DMS114 treated with DMSO at 0.1 percent for 48 hours (cell line): Measurements from ENCODE around the gene PERM1.

Experiments used
- DNase-seq: peaks from one replicate; lab custom pipeline; 2025; ENCODE audit not compliant: unreplicated experiment; lab: John Stamatoyannopoulos, UW

The PERM1 gene

DNA sequence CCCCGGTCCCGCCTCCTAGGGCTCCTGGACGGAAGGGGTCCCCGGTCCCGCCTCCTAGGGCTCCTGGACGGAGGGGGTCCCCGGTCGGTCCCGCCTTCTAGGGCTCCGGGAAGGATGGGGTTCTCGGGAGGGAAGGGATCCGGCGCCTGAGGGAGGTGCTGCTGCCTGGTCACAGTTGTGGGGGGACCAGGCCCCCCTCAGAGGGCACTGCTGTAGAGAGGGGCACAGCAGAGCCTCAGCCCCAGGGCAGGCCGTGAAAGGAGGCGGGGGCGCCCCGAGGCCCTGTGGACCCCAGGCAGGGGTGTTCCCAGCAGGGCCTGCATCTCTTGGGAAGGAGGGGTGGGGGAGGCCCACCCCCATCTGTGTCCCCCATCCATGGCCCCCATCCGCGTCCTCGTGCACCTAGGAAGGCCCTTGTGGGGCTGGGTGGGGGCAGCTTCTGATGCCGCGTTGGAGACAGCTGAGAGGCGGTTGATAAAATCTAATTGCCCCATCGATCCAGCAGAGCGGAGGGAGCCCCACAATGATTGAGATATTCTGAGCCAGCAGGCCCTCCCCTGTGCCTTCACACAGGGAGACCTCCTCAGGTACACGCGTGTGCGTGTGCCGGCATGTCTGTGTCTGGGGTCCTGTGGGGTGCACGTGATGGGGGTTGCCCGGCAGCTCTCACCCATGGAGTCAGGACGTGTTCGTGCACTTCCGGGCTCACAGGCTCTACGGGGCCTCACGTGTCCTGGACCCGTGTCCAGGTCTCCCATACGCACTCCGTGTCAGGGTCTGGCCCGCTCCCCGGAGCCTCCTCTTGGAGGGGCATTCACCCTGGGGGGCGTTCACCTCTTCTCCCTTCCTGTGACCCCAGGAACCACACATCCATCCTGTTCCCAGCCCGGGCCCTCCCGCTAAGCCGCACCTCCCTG, 45.3 kb downstream of the PERM1 start:
- no peak for DNase-seq

DNA sequence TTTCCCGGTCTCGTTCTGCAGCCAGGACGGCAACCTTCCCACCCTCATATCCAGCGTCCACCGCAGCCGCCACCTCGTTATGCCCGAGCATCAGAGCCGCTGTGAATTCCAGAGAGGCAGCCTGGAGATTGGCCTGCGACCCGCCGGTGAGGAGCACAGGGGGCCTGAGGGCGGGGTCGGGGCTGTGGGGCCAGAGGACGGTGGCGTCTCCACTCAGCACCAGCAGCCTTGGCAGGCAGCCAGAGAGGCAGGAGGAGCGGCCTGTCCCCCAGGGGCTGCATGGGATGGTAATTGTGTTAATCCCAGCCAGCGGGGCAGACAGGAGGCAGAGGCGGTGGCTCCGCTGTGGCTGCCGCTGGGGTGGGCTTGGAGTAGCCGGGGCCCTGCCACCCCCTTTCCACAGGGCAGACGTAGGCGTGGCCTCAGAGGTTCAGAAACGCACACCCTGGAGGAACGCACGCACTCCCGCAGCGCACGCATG, 46.1 kb downstream of the PERM1 start:
- DNase-seq, result no peak

DNA sequence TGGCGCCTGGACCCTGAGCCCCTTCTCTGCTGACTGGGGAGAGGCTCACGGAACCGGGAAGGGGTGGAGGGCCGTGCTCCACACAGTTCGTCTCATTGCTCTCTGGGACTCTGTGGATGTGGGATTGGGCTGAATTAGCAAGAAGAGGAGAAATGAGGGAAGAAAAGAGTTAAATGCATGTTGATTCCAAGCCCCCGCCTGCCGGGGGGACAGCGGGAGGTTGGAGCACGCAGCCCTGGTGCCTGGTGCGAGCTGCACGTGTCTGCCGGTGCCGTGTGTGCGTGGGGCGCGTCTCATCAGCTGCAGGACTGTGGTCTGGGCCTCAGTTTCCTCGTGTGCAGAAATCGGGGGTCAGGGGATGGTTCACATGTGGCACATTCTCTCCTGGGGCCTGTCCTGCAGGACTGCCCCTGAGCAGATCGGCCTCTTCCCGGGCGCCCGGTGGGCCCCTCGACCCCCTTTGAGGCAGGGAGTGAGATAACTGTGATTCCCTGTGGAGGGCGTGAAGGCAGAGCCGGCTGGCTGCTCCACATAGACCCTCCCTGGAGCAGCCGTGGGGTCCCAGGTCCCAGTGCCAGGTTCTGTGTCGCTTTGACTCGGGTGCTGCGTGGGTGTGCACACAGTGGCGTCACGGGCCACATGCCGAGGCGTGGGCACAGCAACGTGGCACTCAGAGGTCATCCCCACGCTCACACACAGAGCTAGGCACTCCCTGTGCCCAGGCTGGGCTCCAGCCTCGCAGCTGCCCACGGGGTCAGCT, 46.7 kb downstream of the PERM1 start:
- DNase-seq, result no peak

GRCh38 chr1:933603-933940, 48.3 kb downstream of the PERM1 start:
- DNase-seq, result no peak

GRCh38 chr1:932776-933602, 48.9 kb downstream of the PERM1 start:
- no peak for DNase-seq

GRCh38 chr1:932173-932510, 49.8 kb downstream of the PERM1 start:
- no peak for DNase-seq

GRCh38 chr1:931380-932172, 50.3 kb downstream of the PERM1 start:
- DNase-seq, result no peak

DNA sequence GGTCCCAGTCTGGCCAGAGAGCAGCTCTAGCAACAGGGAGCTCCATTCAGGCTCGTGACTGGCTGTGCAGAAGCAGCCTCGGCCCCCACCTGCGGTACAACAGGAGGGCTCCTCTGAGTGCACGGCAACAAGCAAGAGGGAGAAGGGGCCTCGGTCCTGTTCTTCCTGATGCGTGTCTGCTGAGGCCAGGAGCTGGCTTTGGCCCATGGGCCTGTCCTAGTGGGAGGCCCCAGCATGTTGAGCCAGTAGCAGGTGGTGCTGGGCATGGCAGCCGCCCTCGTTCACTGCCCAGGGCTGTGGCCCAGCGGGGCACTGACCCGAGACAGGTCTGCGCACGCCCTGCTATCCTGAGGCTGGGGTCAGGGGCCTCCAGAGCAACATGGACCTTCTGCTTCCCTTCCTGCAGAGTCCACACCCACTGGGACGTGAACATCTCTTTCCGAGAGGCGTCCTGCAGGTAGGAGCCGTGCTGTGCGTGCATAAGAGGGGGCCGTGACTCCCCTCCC, 51.2 kb downstream of the PERM1 start:
- DNase-seq, result no peak

DNA sequence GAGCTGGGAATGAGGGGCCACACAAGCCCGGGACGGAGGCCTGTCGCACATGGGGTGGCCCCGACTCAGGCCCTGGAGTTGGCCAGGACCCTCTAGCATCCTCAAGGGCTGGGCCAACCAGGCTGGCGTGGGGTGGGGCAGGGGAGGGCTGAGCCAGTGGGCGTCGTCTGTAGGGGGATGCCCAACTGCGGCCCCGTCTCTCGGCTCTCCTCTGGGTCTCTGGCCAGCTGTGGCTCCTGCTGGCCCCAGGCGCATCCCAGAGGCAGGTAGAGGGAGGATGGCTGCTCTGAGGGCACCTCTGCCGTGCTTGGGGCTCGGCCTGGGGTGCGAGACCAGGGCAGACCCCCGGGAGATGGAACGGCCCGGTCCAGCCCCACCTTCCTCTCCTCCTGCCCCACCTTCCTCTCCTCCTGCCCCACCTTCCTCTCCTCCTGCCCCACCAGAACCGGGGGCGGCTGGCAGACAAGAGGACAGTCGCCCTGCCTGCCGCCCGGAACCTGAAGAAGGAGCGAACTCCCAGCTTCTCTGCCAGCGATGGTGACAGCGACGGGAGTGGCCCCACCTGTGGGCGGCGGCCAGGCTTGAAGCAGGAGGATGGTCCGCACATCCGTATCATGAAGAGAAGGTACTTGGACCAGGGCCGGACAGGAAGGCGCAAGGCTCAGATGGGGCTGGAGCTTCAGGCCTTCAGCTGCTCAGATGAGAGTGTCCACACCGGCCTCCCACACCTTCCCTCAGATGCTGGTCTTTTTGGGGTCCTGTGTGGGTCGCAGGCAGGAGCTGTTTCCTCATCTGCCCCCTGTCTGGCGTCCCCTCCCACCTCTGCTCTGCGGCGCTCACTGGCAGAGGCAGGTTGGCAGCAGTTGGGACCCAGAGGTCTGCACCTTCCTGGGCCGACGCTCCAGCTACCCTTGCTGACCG, 51.9 kb downstream of the PERM1 start:
- no peak for DNase-seq

DNA sequence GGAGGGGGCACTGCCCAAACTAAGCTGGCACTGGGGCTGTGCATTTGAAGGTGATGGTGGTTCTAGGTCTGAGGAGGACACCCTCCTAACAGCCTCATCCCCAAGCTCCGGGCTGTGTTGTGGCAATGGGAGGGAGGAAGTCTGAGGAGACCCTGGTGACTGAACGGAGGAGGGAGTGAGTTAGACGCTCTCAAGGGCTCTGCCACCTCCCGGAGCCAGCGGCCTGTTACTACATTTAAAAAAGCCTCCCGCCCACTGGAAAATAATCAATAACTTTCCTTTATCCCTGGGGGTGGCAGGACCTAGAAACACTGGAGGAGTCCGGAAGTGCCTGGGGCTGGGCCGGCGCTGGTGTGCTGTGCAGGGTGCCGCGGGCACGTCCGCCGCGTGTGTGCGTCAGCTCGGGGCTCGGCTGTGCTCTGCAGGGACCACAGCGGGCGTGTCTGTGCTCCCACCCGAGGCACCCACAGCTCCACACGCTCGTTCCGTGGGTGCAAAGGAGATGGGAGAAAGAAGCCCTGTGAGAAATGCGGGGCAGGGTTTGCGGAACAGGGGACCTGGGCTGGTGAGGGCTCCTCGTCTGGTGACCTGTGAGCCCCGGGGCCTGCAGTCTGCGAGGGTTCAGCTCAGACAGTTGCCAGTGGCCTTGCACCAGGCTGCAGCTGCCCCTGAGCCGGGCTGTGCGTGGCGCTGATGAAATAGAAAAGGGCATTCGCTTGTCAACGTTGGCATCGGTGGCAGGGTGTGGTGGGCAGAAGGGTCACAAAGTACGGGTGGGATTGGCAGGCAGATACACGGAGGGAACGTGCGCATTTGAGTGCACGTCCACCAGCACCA, 52.9 kb downstream of the PERM1 start:
- no peak for DNase-seq

DNA sequence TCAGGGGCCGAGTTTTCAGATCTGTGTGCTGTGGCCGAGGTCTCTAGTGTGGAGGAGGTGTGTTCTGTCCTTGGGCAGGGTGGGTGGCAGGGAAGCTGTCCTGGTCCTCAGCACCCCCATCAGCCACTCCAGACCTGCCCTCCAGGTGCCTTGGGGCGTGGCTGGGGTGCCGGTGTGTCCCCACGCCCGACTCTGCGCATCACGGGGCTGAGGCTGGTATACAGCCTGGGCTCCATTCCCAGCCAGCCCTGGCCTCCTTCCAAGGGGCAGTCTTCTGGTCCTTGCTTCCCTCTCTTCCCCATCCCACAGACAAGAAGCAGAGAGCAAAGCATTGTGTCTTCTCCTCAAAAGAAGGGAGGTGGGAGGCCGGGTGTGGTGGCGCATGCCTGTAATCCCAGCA, 54.1 kb downstream of the PERM1 start:
- DNase-seq, result no peak

DNA sequence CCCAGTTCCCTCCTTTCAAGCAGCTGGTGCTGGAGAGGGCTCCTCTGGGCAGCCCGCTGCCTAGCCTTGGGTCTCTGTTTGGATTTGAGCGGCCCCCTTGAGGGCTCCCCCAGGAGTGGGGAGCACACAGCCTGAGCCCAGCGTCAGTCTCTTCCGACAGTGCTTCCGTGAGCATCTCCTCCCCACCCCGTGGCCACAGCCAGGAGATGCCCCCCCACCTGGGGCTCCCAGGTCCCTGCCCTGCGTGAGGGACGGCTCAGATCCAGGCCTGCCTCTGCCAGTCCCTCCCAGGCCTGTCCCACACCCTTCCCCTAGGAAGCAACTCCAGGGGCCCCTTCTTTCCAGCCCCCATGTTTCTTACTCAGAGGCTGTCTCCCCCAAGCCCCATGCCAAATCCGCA, 54.7 kb downstream of the PERM1 start:
- no peak for DNase-seq

DNA sequence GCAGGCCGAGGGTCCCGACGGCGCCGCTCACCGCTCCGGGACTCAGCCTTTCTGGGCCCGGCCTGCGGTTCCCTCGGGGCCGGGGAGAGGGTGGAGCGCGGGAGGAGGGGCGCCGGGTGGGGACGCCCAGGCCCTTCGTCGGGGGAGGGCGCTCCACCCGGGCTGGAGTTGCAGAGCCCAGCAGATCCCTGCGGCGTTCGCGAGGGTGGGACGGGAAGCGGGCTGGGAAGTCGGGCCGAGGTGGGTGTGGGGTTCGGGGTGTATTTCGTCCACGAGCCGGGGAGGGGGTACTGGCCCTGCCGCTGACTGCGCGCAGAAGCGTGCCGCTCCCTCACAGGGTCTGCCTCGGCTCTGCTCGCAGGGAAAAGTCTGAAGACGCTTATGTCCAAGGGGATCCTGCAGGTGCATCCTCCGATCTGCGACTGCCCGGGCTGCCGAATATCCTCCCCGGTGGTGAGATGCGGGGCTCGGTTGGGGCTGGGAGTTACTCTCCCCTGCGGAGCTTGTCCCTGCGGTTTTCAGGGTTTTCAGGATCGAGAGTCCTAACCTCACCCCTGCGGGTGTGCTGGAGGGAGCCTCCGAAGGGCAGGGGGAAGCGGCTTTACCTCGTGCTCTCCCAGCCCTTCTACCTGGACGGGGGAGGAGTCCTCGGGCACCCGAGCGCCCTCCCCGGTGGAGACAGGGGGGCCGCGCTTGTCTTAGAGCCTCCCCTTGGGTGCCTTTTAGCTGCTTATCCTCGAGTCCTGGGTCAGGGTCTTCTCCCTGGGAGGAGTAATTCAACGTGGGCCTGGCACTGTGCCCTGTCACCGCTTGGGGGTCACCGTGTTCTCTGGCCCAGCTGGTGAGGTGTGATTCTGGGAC, 56.1 kb downstream of the PERM1 start:
- no peak for DNase-seq
